GM12878 (cell line): ENCODE results near the gene MYLK4. TPM values are rescaled to one million over a fixed set of nuclear protein-coding genes. Genes with fewer than 3 reads are reported as not detected.
A peak's percentile ranks its signal among the peaks of the same experiment; 100 is the strongest.

Experiments
- ATAC-seq: fragments of 200-7000 bp; cut with Tn5 transposase; 3 replicates; pipeline ENCODE4 v1.9.1; 2020; ENCODE audit warnings: mild to moderate bottlenecking, moderate library complexity
- BruUV-seq: library from RNA; stranded (reverse); fragments of 400-500 nt; replicated peaks from 2 replicates; lab custom pipeline; 2021; lab: Mats Ljungman, UMichigan
- CTCF ChIA-PET: fragments of 300-600 bp; sonication (Branson Sonifier 250); formaldehyde crosslinking; extraction: SDS; loops from one replicate; lab custom pipeline; 2021; ENCODE audit warnings: inconsistent platforms; lab: Yijun Ruan, JAX
- POLR2A ChIA-PET: fragments of 350-600 bp; formaldehyde crosslinking; extraction: SDS; loops from one replicate; lab custom pipeline; 2021; ENCODE audit warnings: inconsistent platforms; lab: Charles Lee
- RAD21 ChIA-PET: fragments of 300-600 bp; sonication (Branson Sonifier 250); formaldehyde crosslinking; loops from one replicate; lab custom pipeline; 2023; ENCODE audit warnings: antibody characterized with exemption; ENCODE audit not compliant: unreplicated experiment; lab: Charles Lee
- SMC1A ChIA-PET: fragments of 300-600 bp; sonication (Branson Sonifier 250); formaldehyde crosslinking; loops from one replicate; lab custom pipeline; 2023; ENCODE audit not compliant: unreplicated experiment, uncharacterized antibody; lab: Charles Lee
- DNase-seq: peaks from one replicate; pipeline ENCODE4 v3.0.0-alpha.2; 2011; ENCODE audit warnings: low read depth, low spot score
- FAIRE-seq: peaks from 3 replicates; lab custom pipeline; 2011; peaks lifted over from hg19 to GRCh38; lab: Jason Lieb, UNC
- H2AFZ ChIP-seq: 2 replicates; pipeline ENCODE4 v1.6.0; 2011; ENCODE audit warnings: low read depth, low read length, control low read depth; ENCODE audit not compliant: control insufficient read depth
- H3K27ac ChIP-seq: 2 replicates; pipeline ENCODE4 v1.5.1; 2011; ENCODE audit warnings: control low read depth; ENCODE audit not compliant: control insufficient read depth, insufficient read depth
- H3K27me3 ChIP-seq, 2 experiments: replicated peaks in 1 of 2; 2 replicates each; pipeline versions ENCODE4 v1.6.0 to v1.6.1; 2011; ENCODE audit warnings: low read length in 1 of 2; ENCODE audit not compliant: control insufficient read depth in 2 of 2, insufficient read depth in 2 of 2
- H3K36me3 ChIP-seq, 2 experiments: 2 replicates each; pipeline ENCODE4 v1.5.1; 2011; ENCODE audit warnings: low read length in 1 of 2; ENCODE audit not compliant: control insufficient read depth in 2 of 2, insufficient read depth in 2 of 2
- H3K4me1 ChIP-seq: 2 replicates; pipeline ENCODE4 v1.6.1; 2011; ENCODE audit warnings: mild to moderate bottlenecking, low read length, moderate library complexity, mixed read lengths; ENCODE audit not compliant: control insufficient read depth, insufficient read depth
- H3K4me2 ChIP-seq: 2 replicates; pipeline ENCODE4 v1.6.0; 2011; ENCODE audit warnings: control low read depth; ENCODE audit not compliant: control insufficient read depth, insufficient read depth
- H3K4me3 ChIP-seq: fragments of 200-600 bp; sonication (generic); 2 replicates; pipeline ENCODE4 v1.5.1; 2016
- H3K79me2 ChIP-seq: 2 replicates; pipeline ENCODE4 v1.6.0; 2011; ENCODE audit warnings: low read length; ENCODE audit not compliant: control insufficient read depth, insufficient read depth
- H3K9ac ChIP-seq: 2 replicates; pipeline ENCODE4 v1.8.0; 2011; ENCODE audit warnings: low read length, control low read depth, mixed read lengths; ENCODE audit not compliant: control insufficient read depth, insufficient read depth
- H3K9me3 ChIP-seq: replicated peaks from 3 replicates; pipeline ENCODE4 v1.5.1; 2011; ENCODE audit warnings: mild to moderate bottlenecking, low read length; ENCODE audit not compliant: control insufficient read depth, insufficient read depth
- H4K20me1 ChIP-seq: 2 replicates; pipeline ENCODE4 v1.6.0; 2011; ENCODE audit not compliant: control insufficient read depth, insufficient read depth
- RUNX3 ChIP-seq: IDR thresholded peaks from 2 replicates; pipeline ENCODE4 v1.6.1; 2012; ENCODE audit warnings: low read length, inconsistent platforms
- ZBTB11 ChIP-seq: fragments of 450-650 bp; formaldehyde crosslinking; IDR thresholded peaks from 2 replicates; pipeline ENCODE4 v1.5.0; 2022; ENCODE audit warnings: mild to moderate bottlenecking, missing genetic modification characterization
- ZNF592 ChIP-seq: fragments of 450-650 bp; IDR thresholded peaks from 2 replicates; pipeline ENCODE4 v1.6.1; 2017; ENCODE audit warnings: mild to moderate bottlenecking, moderate library complexity
- whole genome bisulfite sequencing: methylation state at CpG from one replicate; pipeline ENCODE4 v1.1.6; 2016; ENCODE audit warnings: low lambda C conversion rate; ENCODE audit not compliant: insufficient replicate concordance, insufficient coverage; ENCODE audit errors: missing lambda C conversion rate; 5-methylcytosine and 5-hydroxymethylcytosine counted together
- in situ Hi-C: fragments of 300-500 bp; cut with MboI; formaldehyde crosslinking; loops from 9 replicates; pipeline ENCODE4 v1.14.3; 2018; ENCODE audit warnings: mixed read lengths
- intact Hi-C: fragments of 100-400 bp; cut with micrococcal nuclease; formaldehyde crosslinking; loops from one replicate; pipeline ENCODE4 v1.14.2; 2022; ENCODE audit not compliant: unreplicated experiment
- polyA plus RNA-seq, 11 experiments: library from polyadenylated mRNA; depleted of rRNA in 4 of 11; unstranded in 6 of 11; stranded (reverse) in 5 of 11; fragments of >200 nt; fragmentation: Nextera tagmentation in 4 of 11; fragmentation: Illumina TruSeq in 1 of 11; extraction: Ambion mirVana in 4 of 11; extraction: Trizol in 1 of 11; gene quantifications; 1 replicate in 1 of 11; 2 replicates in 10 of 11; pipeline versions ENCODE4 v1.2.1 to v1.2.3, GENCODE V29; 2011 to 2016; ENCODE audit warnings: inconsistent platforms in 2 of 11, missing spikeins in 2 of 11, low read depth in 1 of 11
- total RNA-seq, 4 experiments: library from RNA; depleted of rRNA in 3 of 4; stranded (reverse); fragments of >200 nt in 3 of 4; fragmentation: Illumina TruSeq in 1 of 4; extraction: Trizol in 1 of 4; gene quantifications; 2 replicates each; pipeline versions ENCODE4 v1.2.1 to v1.2.3, GENCODE V29; 2013 to 2021

The MYLK4 gene
- total and polyA plus RNA-seq, 10 of the 15 experiments (the other 5 are each of a cell fraction or from before 2014, with no cell fraction given), result under 0.01 to 0.09 (median 0.05) TPM; not detected in 1

GRCh38 chr6:2659882-2660281 lies 90.8 kb downstream of the MYLK4 start:
- in situ Hi-C loops, result no loop called here
- TF ChIP-seq RUNX3 (no peak), ZNF592 (no peak), ZBTB11 (CRISPR knock-in tag) (no peak)
- TF ChIP-seq, all 136 proteins: peak for 0
- 33% methylated on average over 4 of the region's 4 CpGs for WGBS
- ChIA-PET SMC1A (interaction anchor here (1.2 kb wide), 1 partner anchor 66 kb away, joined by 3 read pairs; no protein-coding TSS in a partner anchor), CTCF (interaction anchor here (1.0 kb wide), 1 partner anchor 23 kb away, joined by 3 read pairs; no protein-coding TSS in a partner anchor), RAD21 (no interaction called here), POLR2A (no interaction called here)
- DNase-seq, result no peak
- Histone ChIP-seq H3K9me3 (no peaks in the 10 kb centered on the region; the same call in 1 of the 3 replicates), H3K4me3 (no peak overlapping the region), H3K9ac (no peak overlapping the region), H3K4me2 (no peak overlapping the region), H3K36me3 (no peaks in the 10 kb centered on the region), H3K79me2 (no peaks in the 10 kb centered on the region), H4K20me1 (no peaks in the 10 kb centered on the region), H3K27ac (no peak overlapping the region), H2AFZ (no peak overlapping the region), H3K4me1 (peaks cover 10% of the 10 kb centered on the region), H3K27me3 (no peaks in the 10 kb centered on the region)
- no TSS peak for BruUV-seq
- no peak for ATAC-seq
- intact Hi-C loops, result no loop called here
- FAIRE-seq, result peak; percentile 13
